GM23248 (cell line): Measurements from ENCODE around the gene MUC21. TPM values are rescaled to one million over a fixed set of nuclear protein-coding genes. Genes with fewer than 3 reads are reported as not detected.
"Not testable (repeated sequence)": the region's sequence is repeated elsewhere in the genome, so short reads cannot be mapped to it uniquely, and the experiment has no call there.

Experiments used
- DNase-seq: peaks from one replicate; pipeline ENCODE4 v3.0.0-alpha.2; 2015
- H2AFZ ChIP-seq: fragments of 200-600 bp; sonication (generic); 2 replicates; pipeline ENCODE4 v1.6.1; 2016; ENCODE audit warnings: antibody characterized with exemption
- H3F3A ChIP-seq: fragments of 200-600 bp; sonication (generic); 2 replicates; pipeline ENCODE4 v1.6.1; 2016; ENCODE audit warnings: mild to moderate bottlenecking, antibody characterized with exemption, mixed run types; ENCODE audit not compliant: insufficient read depth
- H3K27ac ChIP-seq: fragments of 200-600 bp; sonication (generic); 2 replicates; pipeline ENCODE4 v1.5.1; 2016; ENCODE audit warnings: mild to moderate bottlenecking
- H3K27me3 ChIP-seq: fragments of 200-600 bp; sonication (generic); replicated peaks from 2 replicates; pipeline ENCODE4 v1.6.1; 2016; ENCODE audit warnings: mild to moderate bottlenecking; ENCODE audit not compliant: insufficient read depth
- H3K36me3 ChIP-seq: fragments of 200-600 bp; sonication (generic); 2 replicates; pipeline ENCODE4 v1.6.1; 2016; ENCODE audit warnings: low read depth, mild to moderate bottlenecking
- H3K4me1 ChIP-seq: fragments of 200-600 bp; sonication (generic); 2 replicates; pipeline ENCODE4 v1.6.1; 2016; ENCODE audit warnings: mild to moderate bottlenecking; ENCODE audit not compliant: insufficient read depth
- H3K4me2 ChIP-seq: fragments of 200-600 bp; sonication (generic); one replicate; pipeline ENCODE4 v1.6.1; 2016; ENCODE audit warnings: mild to moderate bottlenecking; ENCODE audit not compliant: unreplicated experiment
- H3K4me3 ChIP-seq: fragments of 200-600 bp; sonication (generic); 2 replicates; pipeline ENCODE4 v1.5.1; 2016; ENCODE audit warnings: mild to moderate bottlenecking
- H3K79me2 ChIP-seq: fragments of 200-600 bp; sonication (generic); 2 replicates; pipeline ENCODE4 v1.6.1; 2016; ENCODE audit warnings: mild to moderate bottlenecking; ENCODE audit not compliant: insufficient read depth
- H3K9ac ChIP-seq: fragments of 200-600 bp; sonication (generic); 2 replicates; pipeline ENCODE4 v1.6.1; 2016; ENCODE audit warnings: mild to moderate bottlenecking
- H3K9me2 ChIP-seq: fragments of 200-600 bp; sonication (generic); 2 replicates; pipeline ENCODE4 v1.6.1; 2016; ENCODE audit warnings: mixed run types, mild to moderate bottlenecking, moderate library complexity; ENCODE audit not compliant: insufficient read depth
- H3K9me3 ChIP-seq: fragments of 200-600 bp; sonication (generic); one replicate; pipeline ENCODE4 v1.6.1; 2017; ENCODE audit warnings: low read depth
- H4K20me1 ChIP-seq: fragments of 200-600 bp; sonication (generic); 2 replicates; pipeline ENCODE4 v1.6.0; 2016; ENCODE audit not compliant: insufficient read depth
- EZH2 ChIP-seq: fragments of 200-600 bp; sonication (generic); IDR thresholded peaks from 2 replicates; pipeline ENCODE4 v1.6.1; 2018; ENCODE audit warnings: antibody characterized with exemption, mild to moderate bottlenecking; ENCODE audit not compliant: insufficient read depth, poor library complexity, severe bottlenecking
- EZH2phosphoT487 ChIP-seq: fragments of 200-600 bp; sonication (generic); IDR thresholded peaks from 2 replicates; pipeline ENCODE4 v1.6.1; 2018; ENCODE audit warnings: antibody characterized with exemption, moderate library complexity, mild to moderate bottlenecking, low read depth; ENCODE audit not compliant: insufficient read depth
- WGBS, 2 experiments: methylation state at CpG; one replicate each; pipeline ENCODE4 v1.1.6; 2015 to 2017; ENCODE audit warnings: low lambda C conversion rate in 2 of 2, low coverage in 1 of 2; ENCODE audit errors: missing lambda C conversion rate in 2 of 2; 5-methylcytosine and 5-hydroxymethylcytosine counted together
- in situ Hi-C: fragments of 300-500 bp; cut with MboI; formaldehyde crosslinking; loops from 2 replicates; pipeline ENCODE4 v1.15.0; 2020
- polyA plus RNA-seq: library from polyadenylated mRNA; unstranded; fragments of >200 nt; fragmentation: Nextera tagmentation; extraction: Ambion mirVana; gene quantifications from 2 replicates; pipeline ENCODE4 v1.2.1, GENCODE V29; 2016
- total RNA-seq: library from RNA; depleted of rRNA; stranded (reverse); fragments of >200 nt; shearing (Covaris generic); gene quantifications from 2 replicates; pipeline ENCODE4 v1.2.3, GENCODE V29; 2014

MUC21 gene
- total and polyA plus RNA-seq, 2 experiments from 2014 or later: not detected

DNA sequence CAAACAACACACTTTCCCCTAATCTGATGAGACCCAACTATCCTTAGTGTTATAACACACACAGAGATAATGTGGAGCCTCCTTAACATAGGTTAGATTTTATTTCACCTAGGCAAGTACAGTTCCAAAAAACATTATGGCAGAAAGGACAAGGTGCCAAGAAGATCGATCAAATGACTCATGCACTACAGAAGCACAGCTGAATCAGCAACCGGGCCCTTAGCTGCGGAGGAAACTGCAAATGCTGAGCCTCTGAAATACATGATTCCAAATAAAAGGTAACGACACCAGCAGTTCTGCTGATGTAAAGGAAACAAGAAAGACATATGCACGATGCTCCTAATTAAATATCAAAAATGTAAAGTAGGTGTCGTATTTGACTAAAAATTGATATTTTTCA lies 19.9 kb upstream of the MUC21 start:
- Histone ChIP-seq H2AFZ (no peak overlapping the region), H3K4me2 (no peak overlapping the region), H3F3A (peaks cover 4% of the 10 kb centered on the region; the same call in 1 of the 2 replicates), H3K27ac (no peak overlapping the region), H3K36me3 (no peaks in the 10 kb centered on the region), H3K4me1 (no peaks in the 10 kb centered on the region), H3K9me3 (no peaks in the 10 kb centered on the region), H3K9ac (no peak overlapping the region), H3K27me3 (peaks cover 20% of the 10 kb centered on the region), H3K79me2 (no peaks in the 10 kb centered on the region), H3K9me2 (no peaks in the 10 kb centered on the region), H4K20me1 (no peaks in the 10 kb centered on the region), H3K4me3 (no peak overlapping the region)
- in situ Hi-C loops: no loop called here
- 57 to 62% methylated on average over 6 of the region's 6 CpGs for WGBS, 2 experiments
- peak; percentile 18 for DNase-seq
- no peak for TF ChIP-seq EZH2phosphoT487
- TF ChIP-seq EZH2: no peak

DNA sequence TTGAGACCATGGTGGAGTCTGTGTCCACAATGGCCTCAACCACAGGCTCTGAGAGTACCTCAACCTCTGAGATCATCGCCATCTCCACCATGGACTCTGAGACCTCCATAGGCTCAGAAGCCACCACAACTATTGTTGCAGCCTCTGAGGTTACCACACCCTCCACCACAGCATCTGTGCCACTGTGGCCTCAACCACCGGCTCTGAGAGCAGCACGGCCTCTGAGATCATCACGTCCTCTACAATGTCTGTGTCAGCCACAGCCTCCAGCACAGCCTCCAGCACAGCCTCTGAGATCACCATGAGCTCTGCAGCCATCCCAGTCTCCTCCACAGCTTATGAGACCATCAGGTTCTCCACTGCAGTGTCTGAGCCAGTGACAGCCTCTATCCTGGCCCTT lies 19.4 kb upstream of the MUC21 start:
- Histone ChIP-seq H3K27me3 (peaks cover 20% of the 10 kb centered on the region), H2AFZ (no peak overlapping the region), H3K4me3 (no peak overlapping the region), H3K4me1 (no peaks in the 10 kb centered on the region), H3K4me2 (no peak overlapping the region), H3K9me2 (no peaks in the 10 kb centered on the region), H3F3A (peaks cover 4% of the 10 kb centered on the region; the same call in 1 of the 2 replicates), H4K20me1 (no peaks in the 10 kb centered on the region), H3K9me3 (no peaks in the 10 kb centered on the region), H3K27ac (no peak overlapping the region), H3K9ac (no peak overlapping the region), H3K79me2 (no peaks in the 10 kb centered on the region), H3K36me3 (no peaks in the 10 kb centered on the region)
- in situ Hi-C loops: no loop called here
- DNase-seq: no peak
- 63 to 75% methylated on average over 4 of the region's 4 CpGs for WGBS, 2 experiments
- TF ChIP-seq EZH2phosphoT487 (no peak), EZH2 (no peak)

DNA sequence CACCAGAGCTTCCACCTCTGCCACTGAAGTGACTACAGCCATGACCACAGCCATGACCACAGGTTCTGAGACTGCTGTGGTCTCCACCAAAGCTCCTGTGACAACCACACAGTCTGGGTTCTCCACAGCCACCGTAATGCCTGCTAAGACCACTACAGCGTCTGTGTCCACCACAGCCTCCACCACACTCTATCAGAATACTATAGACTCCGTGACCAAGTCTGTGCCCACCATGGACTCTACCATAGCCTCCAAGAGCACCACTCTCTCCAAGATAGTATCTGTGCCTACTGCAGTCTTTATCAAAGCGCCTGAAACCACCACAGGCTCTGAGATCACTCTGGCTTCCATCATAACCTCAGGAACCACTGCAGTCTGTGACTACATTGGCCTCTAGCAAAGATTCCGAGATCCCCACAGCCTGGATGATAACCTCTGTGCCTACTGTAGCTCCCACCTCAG lies 18.3 kb upstream of the MUC21 start:
- H2AFZ ChIP-seq: no peak overlapping the region
- in situ Hi-C loops: no loop called here
- no peak for DNase-seq
- no peaks in the 10 kb centered on the region for H4K20me1 ChIP-seq
- TF ChIP-seq EZH2phosphoT487 (no peak), EZH2 (no peak)
- peaks cover 20% of the 10 kb centered on the region for H3K27me3 ChIP-seq
- 67 to 69% methylated on average over 5 of the region's 5 CpGs for WGBS, 2 experiments
- H3F3A ChIP-seq: peaks cover 4% of the 10 kb centered on the region; the same call in 1 of the 2 replicates
- H3K9ac ChIP-seq: no peak overlapping the region
- no peak overlapping the region for H3K4me2 ChIP-seq
- H3K9me2 ChIP-seq: no peaks in the 10 kb centered on the region
- no peak overlapping the region for H3K27ac ChIP-seq
- no peak overlapping the region for H3K4me3 ChIP-seq
- no peaks in the 10 kb centered on the region for H3K9me3 ChIP-seq
- no peaks in the 10 kb centered on the region for H3K79me2 ChIP-seq
- no peaks in the 10 kb centered on the region for H3K36me3 ChIP-seq
- H3K4me1 ChIP-seq: no peaks in the 10 kb centered on the region

DNA sequence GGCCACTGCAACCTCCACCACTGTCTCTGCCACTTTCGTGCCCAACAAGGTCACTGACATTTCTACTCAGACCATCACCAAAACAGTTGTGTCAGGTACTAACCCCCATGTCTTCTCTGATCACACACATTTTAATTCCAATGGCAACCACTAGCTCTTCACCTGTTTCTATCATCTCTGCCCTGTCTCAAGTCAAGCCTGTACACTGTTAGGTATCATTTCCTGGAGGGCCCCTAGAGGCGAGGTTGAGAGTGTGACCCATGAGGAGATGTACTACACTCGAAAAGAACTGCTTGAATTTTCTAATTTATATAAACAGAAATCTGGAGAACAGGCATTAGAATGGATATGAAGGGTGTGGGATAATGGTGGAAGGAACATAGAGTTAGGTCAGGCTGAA lies 17.4 kb upstream of the MUC21 start:
- Histone ChIP-seq H3K4me3 (no peak overlapping the region), H3K27ac (no peak overlapping the region), H3F3A (peaks cover 4% of the 10 kb centered on the region; the same call in 1 of the 2 replicates), H3K4me2 (no peak overlapping the region), H2AFZ (no peak overlapping the region), H3K4me1 (no peaks in the 10 kb centered on the region), H4K20me1 (no peaks in the 10 kb centered on the region), H3K79me2 (no peaks in the 10 kb centered on the region), H3K9me2 (no peaks in the 10 kb centered on the region), H3K9ac (no peak overlapping the region), H3K9me3 (no peaks in the 10 kb centered on the region), H3K27me3 (peaks cover 15% of the 10 kb centered on the region), H3K36me3 (no peaks in the 10 kb centered on the region)
- TF ChIP-seq EZH2phosphoT487: no peak
- no peak for TF ChIP-seq EZH2
- in situ Hi-C loops: no loop called here
- DNase-seq: no peak
- WGBS, 2 experiments: 26 to 28% methylated on average over 3 of the region's 3 CpGs

DNA sequence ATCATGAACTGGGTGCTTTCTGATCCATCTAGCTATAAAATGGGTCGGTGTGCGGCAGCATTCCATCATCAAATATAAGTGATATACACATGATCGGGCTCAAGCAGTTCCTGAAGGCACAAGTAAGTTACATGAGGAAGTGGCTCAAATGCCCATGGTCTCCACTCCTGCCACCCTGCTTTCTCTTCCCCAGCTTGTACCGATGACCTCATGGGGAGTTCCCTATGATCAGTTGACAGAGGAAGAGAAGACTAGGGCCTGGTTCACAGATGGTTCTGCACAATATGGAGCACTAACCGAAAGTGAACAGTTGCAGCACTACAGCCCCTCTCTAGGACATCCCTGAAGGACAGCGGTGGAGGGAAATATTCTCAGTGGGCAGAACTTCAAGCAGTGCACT lies 14.3 kb upstream of the MUC21 start:
- H3K36me3 ChIP-seq, H4K20me1 ChIP-seq, DNase-seq, H3K9me2 ChIP-seq, H3K4me2 ChIP-seq, H3K79me2 ChIP-seq, H2AFZ ChIP-seq, in situ Hi-C loops, H3K27ac ChIP-seq, H3K4me1 ChIP-seq, H3K9me3 ChIP-seq, H3K9ac ChIP-seq, H3F3A ChIP-seq, H3K4me3 ChIP-seq: not testable (repeated sequence)
- WGBS, 2 experiments: 85 to 89% methylated on average over 6 of the region's 6 CpGs
- peaks cover 19% of the 10 kb centered on the region; the same call in 1 of the 2 replicates for H3K27me3 ChIP-seq
